Ishikawa (cell line): Measurements from ENCODE around the gene NOP53.
A peak's percentile ranks its signal among the peaks of the same experiment; 100 is the strongest.

Experiments used
- CEBPB ChIP-seq: IDR thresholded peaks from 2 replicates; pipeline ENCODE4 v1.6.1; 2012
- CREB1 ChIP-seq: IDR thresholded peaks from 2 replicates; pipeline ENCODE4 v1.6.1; 2012; ENCODE audit warnings: low read depth
- EGR1 ChIP-seq: IDR thresholded peaks from 2 replicates; pipeline ENCODE4 v1.6.1; 2012
- EP300 ChIP-seq: IDR thresholded peaks from 2 replicates; pipeline ENCODE4 v1.6.1; 2012; ENCODE audit warnings: borderline replicate concordance
- FOXM1 ChIP-seq: IDR thresholded peaks from 2 replicates; pipeline ENCODE4 v1.6.1; 2012; ENCODE audit warnings: low read depth, borderline replicate concordance
- MAX ChIP-seq: IDR thresholded peaks from 2 replicates; pipeline ENCODE4 v1.6.1; 2012
- NFIC ChIP-seq: IDR thresholded peaks from 2 replicates; pipeline ENCODE4 v1.6.1; 2012
- RAD21 ChIP-seq: IDR thresholded peaks from 2 replicates; pipeline ENCODE4 v1.6.1; 2012; ENCODE audit warnings: low read depth
- REST ChIP-seq: IDR thresholded peaks from 2 replicates; pipeline ENCODE4 v1.6.1; 2012; ENCODE audit warnings: low read depth, mild to moderate bottlenecking
- TAF1 ChIP-seq: IDR thresholded peaks from 2 replicates; pipeline ENCODE4 v1.6.1; 2012; ENCODE audit warnings: low read depth, mild to moderate bottlenecking
- TCF12 ChIP-seq: IDR thresholded peaks from 2 replicates; pipeline ENCODE4 v1.6.1; 2012; ENCODE audit warnings: low read depth
- TEAD4 ChIP-seq: IDR thresholded peaks from 2 replicates; pipeline ENCODE4 v1.6.1; 2012
- USF1 ChIP-seq: IDR thresholded peaks from 2 replicates; pipeline ENCODE4 v1.6.1; 2012
- YY1 ChIP-seq: IDR thresholded peaks from 2 replicates; pipeline ENCODE4 v1.6.1; 2012; ENCODE audit warnings: low read depth
- ZBTB7A ChIP-seq: IDR thresholded peaks from 2 replicates; pipeline ENCODE4 v1.6.1; 2012; ENCODE audit warnings: low read depth

Gene NOP53

GRCh38 chr19:47719047-47719859 lies 26.1 kb upstream of the NOP53 start:
- TF ChIP-seq YY1 = no peak
- no peak for TF ChIP-seq ZBTB7A
- no peak for TF ChIP-seq FOXM1
- TF ChIP-seq USF1 = no peak
- TF ChIP-seq CREB1 = no peak
- no peak for TF ChIP-seq MAX
- TF ChIP-seq REST = no peak
- TF ChIP-seq RAD21 = no peak
- TF ChIP-seq TEAD4 = no peak
- no peak for TF ChIP-seq EP300
- TF ChIP-seq NFIC = no peak
- TF ChIP-seq TCF12 = no peak
- no peak for TF ChIP-seq CEBPB

GRCh38 chr19:47720669-47721422 lies 24.5 kb upstream of the NOP53 start:
- no peak for TF ChIP-seq NFIC
- TF ChIP-seq EP300 = no peak
- TF ChIP-seq TAF1 = no peak
- TF ChIP-seq ZBTB7A = no peak
- TF ChIP-seq FOXM1 = no peak
- no peak for TF ChIP-seq YY1
- TF ChIP-seq CREB1 = no peak
- TF ChIP-seq MAX = no peak
- no peak for TF ChIP-seq REST
- TF ChIP-seq TEAD4 = no peak
- no peak for TF ChIP-seq CEBPB
- no peak for TF ChIP-seq TCF12
- no peak for TF ChIP-seq EGR1
- no peak for TF ChIP-seq RAD21
- no peak for TF ChIP-seq USF1

- TF ChIP-seq CEBPB (peak; percentile 94), TAF1 (no peak), REST (no peak), TCF12 (no peak), YY1 (no peak), USF1 (no peak), NFIC (no peak)
These were observed 21.8 kb upstream of the NOP53 start for GRCh38 chr19:47723581-47723940.
